GM19467 (cell line): ENCODE results near the gene MCHR2.

ENCODE experiments used
- ATAC-seq: cut with Tn5 transposase; IDR thresholded peaks from one replicate; pipeline ENCODE4 v1.9.1; 2021; ENCODE audit warnings: mild to moderate bottlenecking, moderate library complexity; ENCODE audit not compliant: unreplicated experiment

Gene MCHR2

DNA sequence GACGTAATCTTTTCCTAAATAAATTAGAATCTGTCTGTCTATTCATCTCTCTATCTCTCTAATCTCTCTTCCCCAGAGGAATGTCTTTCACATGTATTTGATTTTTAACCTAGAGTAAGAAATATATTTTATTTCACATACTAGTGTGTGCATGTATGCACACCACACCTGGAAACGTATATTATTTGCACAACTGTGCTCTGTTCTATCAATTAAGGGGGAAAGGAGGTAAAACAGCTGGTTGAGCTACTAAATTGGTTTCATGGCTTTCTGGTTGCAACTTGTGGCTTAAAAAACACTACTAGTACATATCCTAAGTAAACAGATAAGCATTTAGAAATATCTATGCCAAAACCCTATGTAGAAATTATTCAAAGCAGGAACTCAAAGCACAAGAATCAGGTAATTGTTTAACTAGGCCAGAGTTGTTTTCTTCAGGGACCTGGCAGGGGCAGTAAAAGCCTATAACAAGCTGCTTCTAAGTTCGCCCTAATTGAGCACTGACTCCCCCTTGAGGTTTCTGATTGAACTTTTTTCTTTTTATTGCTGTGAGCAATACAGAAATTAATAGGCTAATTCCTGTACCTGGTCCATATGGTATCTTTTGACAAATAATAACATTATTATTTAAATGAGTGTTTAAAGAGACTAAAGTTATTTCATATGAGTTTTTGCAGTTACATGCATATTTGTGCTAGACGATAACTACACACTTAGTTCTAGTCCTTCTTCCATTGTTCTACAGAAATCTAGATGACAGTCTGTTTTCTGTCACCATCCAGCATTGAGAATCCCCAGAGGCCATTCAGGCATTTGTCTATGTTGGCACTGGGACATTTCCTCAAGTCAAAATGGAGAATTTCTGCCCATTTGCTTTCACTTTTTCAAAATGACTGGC, 88.6 kb downstream of the MCHR2 start:
- ATAC-seq, result peak; percentile 93

DNA sequence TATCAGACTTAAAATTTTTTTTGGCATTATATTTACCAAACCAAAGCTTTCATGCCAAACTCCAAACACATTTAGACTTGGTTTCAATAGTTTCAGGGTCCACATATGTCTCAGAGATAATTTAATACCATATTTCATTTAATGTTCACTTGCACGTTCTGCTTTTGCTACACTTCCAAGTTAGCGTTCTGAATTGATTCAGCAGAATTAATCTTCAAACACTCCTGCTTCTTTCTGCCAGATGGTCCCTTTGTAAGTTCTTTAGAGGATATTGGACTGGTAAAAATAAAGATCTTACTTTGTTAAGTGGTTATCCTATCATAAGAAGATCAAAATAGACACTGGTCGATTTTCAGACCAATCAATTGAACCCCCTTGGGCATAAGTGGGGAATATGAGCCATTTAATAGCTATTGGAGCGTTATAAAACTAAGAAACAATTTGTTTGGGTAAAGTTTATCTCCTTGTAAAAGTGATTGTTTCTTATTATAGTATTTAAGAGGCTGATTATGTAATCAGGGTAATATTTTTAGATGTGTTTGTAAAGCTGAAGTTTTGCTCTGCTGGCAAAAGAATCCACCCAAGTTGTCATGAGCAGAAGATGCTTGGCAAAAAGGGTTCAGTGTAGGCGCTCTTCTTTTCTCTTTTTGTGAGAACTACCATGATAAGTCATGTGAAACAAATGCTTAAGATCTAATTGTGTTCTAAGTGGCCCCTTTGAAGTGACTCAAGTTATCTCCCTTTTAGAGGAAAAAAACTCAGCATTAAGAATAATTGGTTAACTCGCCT, 92.2 kb downstream of the MCHR2 start:
- no peak for ATAC-seq

DNA sequence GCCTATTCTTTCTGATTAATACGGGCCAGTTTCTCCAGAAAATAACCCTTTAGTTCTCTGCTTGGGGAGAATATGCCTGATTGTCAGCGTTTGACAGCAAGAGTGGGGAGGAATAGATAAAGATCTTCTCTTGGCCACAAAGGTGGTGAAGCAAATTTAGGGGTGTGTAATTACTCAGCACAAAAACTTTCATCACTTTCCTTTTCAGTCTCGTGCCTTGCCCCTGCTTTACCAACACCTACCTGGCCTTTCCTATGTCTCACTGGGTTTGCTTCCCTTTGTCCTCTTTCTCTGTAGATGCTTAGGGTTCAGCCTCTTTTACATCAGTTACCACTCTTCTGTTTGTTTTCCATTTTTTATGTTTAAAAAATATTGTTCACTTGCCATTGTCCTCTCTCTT, 99.2 kb downstream of the MCHR2 start:
- ATAC-seq, result no peak

DNA sequence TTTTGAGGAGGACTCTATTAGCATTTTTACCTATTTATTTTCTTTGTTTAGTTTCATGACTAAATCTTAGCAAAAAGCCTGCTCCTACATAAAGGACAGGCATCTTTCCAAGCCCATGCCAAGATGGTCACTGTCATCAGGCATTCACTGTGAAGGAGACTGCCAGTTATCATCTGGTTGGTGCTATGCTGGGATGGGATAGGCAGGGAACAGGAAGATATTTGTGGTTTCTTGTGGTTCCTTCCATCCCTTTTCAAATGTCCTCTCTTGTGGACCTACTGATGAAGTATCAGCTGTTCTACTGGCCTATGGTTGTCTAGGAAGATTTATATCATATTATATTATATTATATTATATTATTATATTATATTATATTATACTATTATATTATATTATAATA, 107.0 kb downstream of the MCHR2 start:
- ATAC-seq, result no peak

DNA sequence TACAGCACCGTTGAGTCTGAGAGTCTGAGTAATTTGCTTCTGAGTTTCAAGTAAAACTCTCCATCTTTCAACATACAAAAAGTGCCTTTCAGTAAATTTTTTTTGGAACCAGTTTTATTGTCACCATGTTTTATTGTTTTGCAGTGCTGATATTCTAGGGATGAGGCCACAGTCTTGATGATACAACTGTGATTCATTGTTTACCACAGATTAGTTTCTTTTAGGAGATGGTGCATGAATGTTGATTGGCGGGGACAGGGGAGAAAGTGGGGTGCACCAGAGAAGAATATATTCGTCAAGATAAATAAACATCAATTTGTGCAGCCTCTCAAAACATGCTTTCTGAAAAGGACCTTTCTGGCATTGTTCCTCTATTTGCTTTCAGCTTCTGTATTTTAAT, 109.0 kb downstream of the MCHR2 start:
- no peak for ATAC-seq

DNA sequence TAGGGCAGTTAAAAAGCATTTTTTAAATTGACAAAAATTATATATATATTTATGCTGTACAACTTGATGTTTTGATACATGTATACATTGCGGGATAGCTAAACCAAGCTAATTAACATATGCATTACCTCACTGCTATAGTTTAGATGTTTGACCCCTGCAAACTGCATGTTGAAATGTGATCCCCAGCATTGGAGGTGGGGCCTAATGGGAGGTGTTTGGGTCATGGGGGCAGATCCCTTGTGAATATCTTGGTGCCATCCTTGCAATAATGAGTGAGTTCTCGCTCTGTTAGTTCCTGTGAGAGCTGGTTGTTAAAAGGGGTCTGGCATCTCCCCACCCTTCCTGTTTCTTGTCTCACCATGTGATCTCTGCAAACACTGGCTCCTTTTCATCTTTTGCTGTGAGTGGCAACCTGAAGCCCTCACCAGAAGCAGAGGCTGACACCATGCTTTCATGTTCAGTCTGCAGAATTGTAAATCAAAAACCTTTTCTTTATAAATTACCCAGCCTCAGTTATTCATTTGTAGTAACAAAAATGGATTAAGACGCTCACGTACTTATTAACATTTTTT, 111.8 kb downstream of the MCHR2 start:
- ATAC-seq, result no peak

DNA sequence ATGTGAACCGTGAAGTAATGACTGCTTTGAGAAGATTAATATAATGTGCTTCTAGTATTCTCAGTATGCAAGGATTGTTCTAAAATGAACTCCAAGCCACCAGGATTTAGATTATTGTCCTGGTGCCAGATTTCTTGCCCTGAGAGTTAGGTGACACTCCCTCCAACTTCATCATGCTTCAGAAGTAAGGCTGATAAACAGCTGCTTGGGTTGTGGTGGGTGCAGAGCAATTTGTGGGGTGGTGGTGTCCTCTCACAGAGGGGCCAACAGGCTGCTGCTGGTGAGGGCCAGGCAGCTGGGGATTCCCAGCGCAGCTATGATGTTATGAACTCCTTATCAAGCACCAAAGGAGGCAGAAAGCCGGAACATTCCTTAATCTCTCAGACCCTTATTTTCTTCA, 114.6 kb downstream of the MCHR2 start:
- no peak for ATAC-seq

DNA sequence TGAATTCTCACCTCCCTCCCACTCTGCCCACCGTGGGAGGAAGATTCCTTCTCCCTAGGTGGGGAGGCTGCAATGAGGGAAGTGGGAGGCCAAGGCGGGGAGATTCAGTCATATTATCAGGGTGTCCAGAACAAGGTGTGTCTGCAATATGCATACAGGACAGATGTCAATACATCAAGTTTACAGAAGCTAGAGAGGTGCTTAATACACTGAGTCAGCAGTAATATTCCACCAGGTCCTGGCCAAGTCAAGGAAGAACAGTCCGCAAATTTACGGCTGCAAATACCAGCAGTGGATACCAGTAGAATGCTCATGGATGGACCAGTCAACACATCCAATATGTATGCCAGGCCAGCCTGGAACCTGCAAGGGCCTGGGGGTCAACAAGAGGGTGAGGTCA, 119.0 kb downstream of the MCHR2 start:
- ATAC-seq, result no peak

DNA sequence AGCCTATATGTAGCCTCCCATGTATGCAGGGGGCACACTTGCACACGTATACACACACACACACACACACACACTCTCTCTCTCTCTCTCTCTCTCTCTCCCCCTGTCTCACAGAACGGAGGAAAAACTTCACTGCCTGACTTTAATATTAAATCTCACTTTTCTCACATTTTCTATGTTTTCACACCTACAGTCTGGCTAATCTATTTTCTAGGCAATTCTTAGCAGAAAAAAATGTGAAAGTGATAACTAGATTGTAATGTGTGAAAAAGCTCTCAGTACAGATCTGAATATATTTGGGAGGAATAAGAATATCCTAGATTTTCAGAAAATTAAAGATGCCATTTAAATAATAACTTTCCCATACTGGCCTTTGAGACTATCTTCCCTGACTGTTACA, 120.9 kb downstream of the MCHR2 start:
- no peak for ATAC-seq

DNA sequence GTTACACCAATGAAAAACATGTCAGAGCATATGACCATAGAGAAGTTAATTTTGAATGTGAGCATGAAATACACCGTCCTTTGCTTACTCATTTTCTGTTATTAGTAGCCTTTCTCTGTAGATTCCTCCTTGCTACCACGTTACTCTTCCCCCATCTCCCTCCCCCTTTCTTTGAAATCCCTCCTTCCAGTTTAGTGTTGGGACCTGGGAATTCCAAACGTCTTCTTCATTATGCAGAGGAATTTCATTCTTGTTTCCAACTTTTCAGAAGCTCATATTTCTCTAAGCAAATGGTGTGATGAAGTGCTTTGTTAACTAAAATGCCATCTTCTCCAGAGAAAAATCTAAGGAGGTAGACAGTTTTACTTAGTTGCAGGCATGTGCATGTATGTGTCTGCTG, 122.4 kb downstream of the MCHR2 start:
- no peak for ATAC-seq
